ENCODE data around the gene MROH8.

Gene MROH8

GRCh38 chr20:37198932-37199660, 19.7 kb upstream of the MROH8 start:
- DNase-seq: no peak

- DNase-seq: no peak
These were observed 15.5 kb upstream of the MROH8 start for GRCh38 chr20:37194621-37195417.

- DNase-seq: no peak
These were observed 14.5 kb upstream of the MROH8 start for GRCh38 chr20:37193821-37194220.

GRCh38 chr20:37193226-37193625, 13.9 kb upstream of the MROH8 start:
- DNase-seq: no peak

- peak; percentile 94 for DNase-seq
These were observed 12.9 kb upstream of the MROH8 start for GRCh38 chr20:37192137-37192854.

GRCh38 chr20:37190354-37191112, 11.2 kb upstream of the MROH8 start:
- DNase-seq: no peak

GRCh38 chr20:37189416-37190016, 10.2 kb upstream of the MROH8 start:
- no peak for DNase-seq

GRCh38 chr20:37188787-37189186, 9.4 kb upstream of the MROH8 start:
- DNase-seq: no peak

- DNase-seq: no peak
These were observed 6.3 kb upstream of the MROH8 start for GRCh38 chr20:37185686-37186085.

- DNase-seq: no peak
These were observed 556 bp upstream of the MROH8 start for GRCh38 chr20:37179683-37180524.

- DNase-seq: no peak
These were observed 6.5 kb downstream of the MROH8 start for GRCh38 chr20:37172836-37173235.

- DNase-seq: no peak
These were observed 12.5 kb downstream of the MROH8 start for GRCh38 chr20:37166867-37167266.

- no peak for DNase-seq
These were observed 14.3 kb downstream of the MROH8 start for GRCh38 chr20:37165031-37165430.

- DNase-seq: no peak
These were observed 15.4 kb downstream of the MROH8 start for GRCh38 chr20:37163832-37164554.

- DNase-seq: no peak
These were observed 16.7 kb downstream of the MROH8 start for GRCh38 chr20:37162646-37163045.

GRCh38 chr20:37161830-37162549, 17.4 kb downstream of the MROH8 start:
- DNase-seq: no peak

GRCh38 chr20:37160683-37161082, 18.7 kb downstream of the MROH8 start:
- DNase-seq: no peak

- no peak for DNase-seq
These were observed 21.1 kb downstream of the MROH8 start for GRCh38 chr20:37158248-37158647.

- no peak for DNase-seq
These were observed 23.4 kb downstream of the MROH8 start for GRCh38 chr20:37155987-37156386.

- DNase-seq: no peak
These were observed 24.6 kb downstream of the MROH8 start for GRCh38 chr20:37154684-37155298.

Measured in midbrain (tissue), 1 donor.